Calu3 (cell line): ENCODE measurements around the gene CSRP1. TPM values are rescaled to one million over a fixed set of nuclear protein-coding genes. Genes with fewer than 3 reads are reported as not detected.

Experiments
- BruUV-seq: library from RNA; stranded (reverse); fragments of 400-500 nt; replicated peaks from 2 replicates; lab custom pipeline; 2021; lab: Mats Ljungman, UMichigan
- CTCF ChIA-PET: fragments of 300-600 bp; sonication (Branson Sonifier 250); formaldehyde crosslinking; loops from one replicate; lab custom pipeline; 2022; ENCODE audit warnings: antibody characterized with exemption; lab: Charles Lee
- DNase-seq: peaks from one replicate; pipeline ENCODE4 v3.0.0; 2022
- H3K27ac Mint-ChIP-seq: one replicate; pipeline ENCODE4 v1.8.0; 2022; ENCODE audit warnings: mixed read lengths; ENCODE audit not compliant: unreplicated experiment
- H3K27me3 Mint-ChIP-seq: one replicate; pipeline ENCODE4 v1.8.0; 2022; ENCODE audit warnings: mixed read lengths; ENCODE audit not compliant: unreplicated experiment
- H3K36me3 Mint-ChIP-seq: one replicate; pipeline ENCODE4 v1.8.0; 2022; ENCODE audit warnings: mild to moderate bottlenecking, moderate library complexity, mixed read lengths; ENCODE audit not compliant: insufficient read depth, unreplicated experiment
- H3K4me1 Mint-ChIP-seq: one replicate; pipeline ENCODE4 v1.8.0; 2022; ENCODE audit warnings: mild to moderate bottlenecking, low read depth, mixed read lengths; ENCODE audit not compliant: unreplicated experiment
- H3K4me3 Mint-ChIP-seq: one replicate; pipeline ENCODE4 v1.8.0; 2022; ENCODE audit warnings: mild to moderate bottlenecking, low read depth, moderate library complexity, mixed read lengths; ENCODE audit not compliant: unreplicated experiment
- H3K9me3 Mint-ChIP-seq: one replicate; pipeline ENCODE4 v1.8.0; 2022; ENCODE audit warnings: low read depth, mixed read lengths; ENCODE audit not compliant: unreplicated experiment
- CTCF ChIP-seq: fragments of 200-600 bp; IDR thresholded peaks from one replicate; pipeline ENCODE4 v1.8.0; 2022; ENCODE audit warnings: antibody characterized with exemption; ENCODE audit not compliant: unreplicated experiment
- intact Hi-C: fragments of 100-400 bp; cut with micrococcal nuclease; formaldehyde crosslinking; loops from one replicate; pipeline ENCODE4 v1.10.0; 2022; ENCODE audit not compliant: unreplicated experiment
- total RNA-seq: library from RNA; stranded (reverse); gene quantifications from 2 replicates; pipeline ENCODE4 v1.2.3, GENCODE V29; 2022

Gene CSRP1
- total RNA-seq, 1 experiment from 2014 or later, result 69.9 TPM

GRCh38 chr1:201485184-201485774 is 21.6 kb downstream of the CSRP1 start:
- DNase-seq, result no peak
- Mint-ChIP-seq H3K4me1 (peaks cover 25% of the 10 kb centered on the region), H3K9me3 (no peaks in the 10 kb centered on the region), H3K4me3 (no peak overlapping the region), H3K27me3 (no peaks in the 10 kb centered on the region), H3K36me3 (peaks cover 26% of the 10 kb centered on the region), H3K27ac (no peak overlapping the region)
- intact Hi-C loops, result no loop called here
- no peak for TF ChIP-seq CTCF
- no TSS peak for BruUV-seq
- CTCF ChIA-PET, result interaction anchor here (1.7 kb wide), 1 partner anchor 28 kb away, joined by 4 read pairs; no protein-coding TSS in a partner anchor

- H3K9me3 Mint-ChIP-seq, result no peaks in the 10 kb centered on the region
- no peak overlapping the region for H3K27ac Mint-ChIP-seq
- no peak for TF ChIP-seq CTCF
- TSS peak; percentile 61 for BruUV-seq
- H3K27me3 Mint-ChIP-seq, result no peaks in the 10 kb centered on the region
- peaks cover 25% of the 10 kb centered on the region for H3K4me1 Mint-ChIP-seq
- DNase-seq, result no peak
- intact Hi-C loops, result no loop called here
- H3K4me3 Mint-ChIP-seq, result no peak overlapping the region
- CTCF ChIA-PET, result interaction anchor here (0.6 to 5.7 kb wide), 8 partner anchors 20 to 183 kb away, joined by 3 to 172 read pairs (median 15); no protein-coding TSS in a partner anchor
- H3K36me3 Mint-ChIP-seq, result peaks cover 23% of the 10 kb centered on the region
Measured at GRCh38 chr1:201483373-201483949, 23.5 kb downstream of the CSRP1 start.

- no peak for TF ChIP-seq CTCF
- Mint-ChIP-seq H3K4me1 (peaks cover 25% of the 10 kb centered on the region), H3K4me3 (peak overlapping the region; percentile 63), H3K9me3 (no peaks in the 10 kb centered on the region), H3K27ac (no peak overlapping the region), H3K27me3 (no peaks in the 10 kb centered on the region), H3K36me3 (peaks cover 22% of the 10 kb centered on the region)
- CTCF ChIA-PET, result interaction anchor here (0.6 to 5.7 kb wide), 9 partner anchors 21 to 182 kb away, joined by 3 to 172 read pairs (median 26); no protein-coding TSS in a partner anchor
- DNase-seq, result no peak
- intact Hi-C loops, result loop anchor here (1.0 kb wide), 1 partner anchor 31 kb away; no protein-coding TSS in a partner anchor
- BruUV-seq, result no TSS peak
Measured at GRCh38 chr1:201482755-201483154, 24.2 kb downstream of the CSRP1 start.

- peaks cover 22% of the 10 kb centered on the region for H3K36me3 Mint-ChIP-seq
- no peaks in the 10 kb centered on the region for H3K27me3 Mint-ChIP-seq
- CTCF ChIA-PET, result interaction anchor here (0.6 to 5.7 kb wide), 19 partner anchors 12 to 798 kb away, joined by 3 to 172 read pairs (median 9); partner anchors contain the start of genes CSRP1 and PHLDA3
- H3K9me3 Mint-ChIP-seq, result no peaks in the 10 kb centered on the region
- intact Hi-C loops, result loop anchor here (1.0 to 2.0 kb wide), 3 partner anchors 19 to 47 kb away; no protein-coding TSS in a partner anchor
- peak overlapping the region; percentile 13 for H3K27ac Mint-ChIP-seq
- peak; percentile 94 for TF ChIP-seq CTCF
- peaks cover 25% of the 10 kb centered on the region for H3K4me1 Mint-ChIP-seq
- H3K4me3 Mint-ChIP-seq, result peak overlapping the region; percentile 63
- peak; percentile 94 for DNase-seq
- BruUV-seq, result no TSS peak
Measured at GRCh38 chr1:201481761-201482493, 25.0 kb downstream of the CSRP1 start.
